LNCaP clone FGC (cell line): Measurements from ENCODE around the gene REST.
A peak's percentile ranks its signal among the peaks of the same experiment; 100 is the strongest.

Source experiments
- DNase-seq: peaks from one replicate; pipeline ENCODE4 v3.0.0-alpha.2; 2011; ENCODE audit warnings: low read depth
- H3K4me3 ChIP-seq: 2 replicates; pipeline ENCODE4 v1.5.1; 2011; ENCODE audit warnings: mild to moderate bottlenecking, low read depth, low read length, control low read depth
- CTCF ChIP-seq: IDR thresholded peaks from 2 replicates; pipeline ENCODE4 v1.5.1; 2012; ENCODE audit warnings: mild to moderate bottlenecking; ENCODE audit not compliant: control insufficient read depth, insufficient read depth; ENCODE audit errors: extremely low read depth

The REST gene

GRCh38 chr4:56907489-56908205, at the start of gene REST:
REST (plus strand) TSS chr4:56907900; CDS start chr4:56910639, 2,739 bp downstream.
- TF ChIP-seq CTCF = no peak
- peak within 1 kb of the TSS; percentile 88 for H3K4me3 ChIP-seq
- no peak for DNase-seq

GRCh38 chr4:56859841-56860240, 47.9 kb upstream of the REST start:
- H3K4me3 ChIP-seq = no peak overlapping the region
- no peak for TF ChIP-seq CTCF
- no peak for DNase-seq

DNA sequence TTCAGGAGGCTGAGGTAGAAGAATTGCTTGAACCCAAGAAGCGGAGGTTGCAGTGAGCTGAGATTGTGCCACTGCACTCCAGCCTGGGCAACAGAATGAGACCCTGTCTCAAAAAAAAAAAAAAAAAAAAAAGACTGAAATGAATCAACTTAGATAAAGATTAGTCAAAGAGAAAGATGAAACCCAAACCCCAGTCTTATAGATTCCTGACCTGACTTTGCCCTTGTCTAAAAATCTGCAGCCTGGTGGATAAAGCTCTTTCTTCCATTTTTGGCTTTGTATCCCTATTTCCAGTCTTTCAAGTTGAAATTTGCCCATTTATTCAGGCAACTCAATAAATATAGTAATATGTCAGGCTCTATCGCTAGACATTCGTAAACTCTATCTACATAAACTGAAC, 46.9 kb upstream of the REST start:
- TF ChIP-seq CTCF = no peak
- DNase-seq = no peak
- H3K4me3 ChIP-seq = no peak overlapping the region

- no peak for TF ChIP-seq CTCF
- DNase-seq = no peak
- H3K4me3 ChIP-seq = no peak overlapping the region
Measured at GRCh38 chr4:56861360-56861759, 46.3 kb upstream of the REST start.

DNA sequence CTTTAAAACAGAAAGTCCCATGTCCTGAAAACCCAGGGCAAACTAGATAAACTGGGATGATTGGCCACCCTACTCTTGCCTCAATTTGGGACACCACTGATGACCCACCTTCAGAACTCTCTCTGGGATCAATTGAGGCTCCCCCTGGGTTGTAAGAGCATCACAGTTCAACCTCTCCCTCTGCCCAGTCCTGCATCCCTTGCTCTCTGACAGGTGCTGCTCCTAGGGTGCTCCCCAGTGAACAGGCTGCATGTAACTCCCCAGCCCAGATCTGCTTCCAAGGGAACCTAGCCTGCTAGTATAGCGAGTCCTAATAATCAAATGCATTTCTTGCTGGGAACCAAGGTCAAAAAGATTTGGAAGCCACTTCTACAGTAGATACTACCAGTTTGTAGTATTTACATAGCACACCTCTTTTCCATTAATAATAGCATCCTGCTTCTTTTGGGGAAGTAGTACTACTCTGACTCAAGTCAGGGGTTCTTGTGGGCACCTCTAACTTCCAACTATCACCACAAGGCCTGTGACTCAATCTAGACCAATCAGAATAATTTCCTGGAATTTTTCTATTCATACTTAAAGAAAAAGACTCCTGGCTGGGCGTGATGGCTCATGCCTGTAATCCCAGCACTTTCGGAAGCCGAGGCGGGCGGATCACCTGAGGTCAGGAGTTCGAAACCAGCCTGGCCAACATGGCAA, 44.1 kb upstream of the REST start:
- no peak overlapping the region for H3K4me3 ChIP-seq
- no peak for DNase-seq
- TF ChIP-seq CTCF = no peak

- DNase-seq = no peak
- TF ChIP-seq CTCF = no peak
- no peak overlapping the region for H3K4me3 ChIP-seq
Measured at GRCh38 chr4:56870946-56871345, 36.8 kb upstream of the REST start.
